ENCODE measurements around the gene PIGM.

Gene PIGM

DNA sequence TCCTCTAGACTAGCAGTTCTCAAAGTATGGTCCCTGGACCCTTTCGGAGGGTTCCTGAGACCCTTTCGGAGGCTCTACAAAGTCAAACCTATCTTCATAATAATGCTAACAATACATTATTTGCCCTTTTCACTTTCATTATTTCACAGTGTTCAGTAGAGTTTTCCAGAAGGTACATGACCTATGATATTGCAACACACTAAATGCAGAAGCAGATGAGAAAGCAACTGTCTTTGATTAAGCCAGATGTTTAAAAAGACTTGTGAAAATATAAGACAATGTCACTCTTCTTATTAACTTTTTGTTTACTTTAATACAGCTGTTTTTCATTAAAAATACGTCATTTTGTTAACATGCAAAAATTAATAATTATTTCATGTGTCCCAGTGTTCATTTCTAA, 32.4 kb upstream of the PIGM start:
- no peak overlapping the region for H3K4me3 ChIP-seq (ENCODE audit: insufficient read depth, low read length, poor library complexity, severe bottlenecking)
- no peak overlapping the region for H2AFZ ChIP-seq (ENCODE audit: low read depth, low read length, severe bottlenecking)
- H3K9me2 ChIP-seq (replicated peaks; ENCODE audit: insufficient read depth, low read length): no peaks in the 10 kb centered on the region
- TF ChIP-seq CTCF (IDR thresholded peaks at IDR 0.05; ENCODE audit: insufficient read depth, low read length, poor library complexity, severe bottlenecking): no peak
- no peaks in the 10 kb centered on the region for H3F3A ChIP-seq (ENCODE audit: insufficient read depth)
- H3K36me3 ChIP-seq (ENCODE audit: low read length): no peaks in the 10 kb centered on the region
- no peaks in the 10 kb centered on the region for H3K9me3 ChIP-seq (ENCODE audit: insufficient read depth, low read length)
- H3K27me3 ChIP-seq (ENCODE audit: low read length): no peaks in the 10 kb centered on the region; the same call in 1 of the 2 replicates
- no peak overlapping the region for H3K4me2 ChIP-seq (ENCODE audit: low read depth, low read length, poor library complexity, severe bottlenecking)
- H3K79me2 ChIP-seq (ENCODE audit: insufficient read depth, low read length): no peaks in the 10 kb centered on the region
- H3K27ac ChIP-seq (ENCODE audit: low read depth, low read length): no peak overlapping the region
- H4K20me1 ChIP-seq (ENCODE audit: low read depth, low read length): no peaks in the 10 kb centered on the region
- H3K9ac ChIP-seq (ENCODE audit: low read length): no peak overlapping the region

DNA sequence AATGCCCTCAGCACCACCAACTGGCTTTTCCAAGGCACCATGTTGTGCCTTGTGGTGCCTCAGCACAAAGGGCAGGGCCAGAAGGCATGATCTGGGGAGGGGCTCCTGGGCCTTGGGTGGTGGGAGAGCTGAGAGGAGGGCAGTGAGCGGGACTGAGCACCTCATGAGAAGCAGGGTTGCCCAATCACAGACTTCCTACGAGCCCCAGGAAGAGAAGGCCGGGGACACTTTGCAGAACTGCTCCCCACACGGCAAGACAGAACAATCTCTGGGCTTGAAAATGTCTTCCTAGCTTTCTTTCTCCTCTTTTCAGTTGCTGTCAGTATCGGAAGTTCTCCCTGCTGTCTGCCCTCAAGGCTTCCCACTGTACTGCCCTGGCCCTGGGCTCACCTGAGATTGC, 31.4 kb upstream of the PIGM start:
- H3K27ac ChIP-seq (ENCODE audit: low read depth, low read length): no peak overlapping the region
- H4K20me1 ChIP-seq (ENCODE audit: low read depth, low read length): no peaks in the 10 kb centered on the region
- H3K4me3 ChIP-seq (ENCODE audit: insufficient read depth, low read length, poor library complexity, severe bottlenecking): no peak overlapping the region
- H3K36me3 ChIP-seq (ENCODE audit: low read length): no peaks in the 10 kb centered on the region
- no peaks in the 10 kb centered on the region for H3K27me3 ChIP-seq (ENCODE audit: low read length)
- no peaks in the 10 kb centered on the region for H3K9me2 ChIP-seq (replicated peaks; ENCODE audit: insufficient read depth, low read length)
- no peak overlapping the region for H3K9ac ChIP-seq (ENCODE audit: low read length)
- H3F3A ChIP-seq (ENCODE audit: insufficient read depth): no peaks in the 10 kb centered on the region
- no peak overlapping the region for H3K4me2 ChIP-seq (ENCODE audit: low read depth, low read length, poor library complexity, severe bottlenecking)
- H3K9me3 ChIP-seq (ENCODE audit: insufficient read depth, low read length): no peaks in the 10 kb centered on the region
- no peak for TF ChIP-seq CTCF (IDR thresholded peaks at IDR 0.05; ENCODE audit: insufficient read depth, low read length, poor library complexity, severe bottlenecking)
- TF ChIP-seq EZH2phosphoT487 (conservative IDR thresholded peaks at IDR 0.05; ENCODE audit: low read length): no peak
- H2AFZ ChIP-seq (ENCODE audit: low read depth, low read length, severe bottlenecking): no peak overlapping the region
- no peaks in the 10 kb centered on the region for H3K79me2 ChIP-seq (ENCODE audit: insufficient read depth, low read length)

DNA sequence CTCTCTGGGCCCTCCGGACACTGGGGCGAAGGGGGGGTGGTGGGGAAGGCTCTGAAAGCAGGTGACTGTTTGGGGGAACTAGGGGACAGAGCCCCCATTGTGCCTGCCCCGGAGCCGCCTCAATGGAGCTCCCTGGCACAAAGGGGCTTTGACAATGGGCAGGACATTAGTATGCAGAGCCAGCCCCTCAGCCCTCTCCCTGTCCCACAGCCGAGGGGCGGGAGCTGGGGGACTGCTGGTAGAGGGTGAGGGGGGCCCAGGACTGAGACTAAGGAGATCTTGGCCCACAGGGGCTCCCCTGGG, 30.4 kb upstream of the PIGM start:
- no peaks in the 10 kb centered on the region for H3K36me3 ChIP-seq (ENCODE audit: low read length)
- no peak overlapping the region for H3K9ac ChIP-seq (ENCODE audit: low read length)
- H4K20me1 ChIP-seq (ENCODE audit: low read depth, low read length): no peaks in the 10 kb centered on the region
- H3F3A ChIP-seq (ENCODE audit: insufficient read depth): no peaks in the 10 kb centered on the region
- H3K4me2 ChIP-seq (ENCODE audit: low read depth, low read length, poor library complexity, severe bottlenecking): no peak overlapping the region
- no peaks in the 10 kb centered on the region for H3K9me3 ChIP-seq (ENCODE audit: insufficient read depth, low read length)
- H3K27ac ChIP-seq (ENCODE audit: low read depth, low read length): no peak overlapping the region
- no peak for TF ChIP-seq CTCF (IDR thresholded peaks at IDR 0.05; ENCODE audit: insufficient read depth, low read length, poor library complexity, severe bottlenecking)
- TF ChIP-seq EZH2phosphoT487 (conservative IDR thresholded peaks at IDR 0.05; ENCODE audit: low read length): no peak
- H3K9me2 ChIP-seq (replicated peaks; ENCODE audit: insufficient read depth, low read length): no peaks in the 10 kb centered on the region
- H2AFZ ChIP-seq (ENCODE audit: low read depth, low read length, severe bottlenecking): no peak overlapping the region
- H3K27me3 ChIP-seq (ENCODE audit: low read length): no peaks in the 10 kb centered on the region
- no peaks in the 10 kb centered on the region for H3K79me2 ChIP-seq (ENCODE audit: insufficient read depth, low read length)
- H3K4me3 ChIP-seq (ENCODE audit: insufficient read depth, low read length, poor library complexity, severe bottlenecking): no peak overlapping the region
